Measurements from ENCODE around the gene LCNL1.
"Not testable (repeated sequence)": the region's sequence is repeated elsewhere in the genome, so short reads cannot be mapped to it uniquely, and the experiment has no call there.

The LCNL1 gene

DNA sequence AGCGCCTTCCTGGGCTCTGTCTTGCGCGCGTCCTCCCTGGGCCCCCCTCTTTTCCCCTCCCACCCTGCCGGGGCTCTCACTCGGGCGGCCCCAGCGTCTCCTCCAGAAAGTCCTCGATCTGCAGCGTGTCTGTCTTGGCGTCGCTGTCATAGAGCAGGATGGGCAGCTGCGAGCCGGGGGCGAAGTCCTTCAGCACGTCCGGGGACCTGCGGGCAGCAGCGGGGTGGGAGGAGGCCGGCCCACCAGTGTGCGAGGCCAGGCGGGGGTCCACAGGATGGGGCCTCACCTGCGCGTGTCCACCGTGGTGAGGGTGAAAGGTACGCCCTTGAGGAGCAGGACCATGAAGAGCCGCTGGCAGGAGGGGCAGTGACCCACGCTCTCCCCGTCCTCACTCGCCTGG is 12.6 kb downstream of the LCNL1 start:
- DNase-seq = no peak

DNA sequence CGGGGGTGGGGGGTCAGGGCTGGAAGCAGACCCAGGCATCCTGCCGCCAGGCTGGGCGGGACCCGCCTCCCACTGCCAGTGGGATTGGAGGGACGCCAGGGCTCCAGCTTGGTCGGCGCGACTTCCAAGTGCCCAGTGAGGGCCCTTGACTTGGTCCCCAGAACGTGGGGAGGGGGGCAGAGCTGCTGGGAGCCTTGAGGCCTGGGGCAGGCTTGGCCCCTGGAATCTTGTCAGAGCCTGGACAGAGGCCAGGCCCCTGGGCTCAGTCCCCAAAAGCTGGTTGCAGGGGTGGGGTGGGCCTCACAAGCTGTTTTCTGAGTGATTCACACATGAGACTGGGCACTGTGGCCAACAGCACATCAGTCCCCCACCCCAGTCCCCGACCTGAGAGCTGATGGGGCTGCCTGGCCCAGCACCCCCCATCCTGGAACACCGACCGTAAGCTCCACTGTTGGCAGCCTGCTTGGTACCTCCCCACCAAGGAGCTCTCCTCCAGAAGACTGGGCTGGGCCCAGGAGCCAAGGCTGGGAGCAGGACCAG is 13.0 kb downstream of the LCNL1 start:
- no peak for DNase-seq

DNA sequence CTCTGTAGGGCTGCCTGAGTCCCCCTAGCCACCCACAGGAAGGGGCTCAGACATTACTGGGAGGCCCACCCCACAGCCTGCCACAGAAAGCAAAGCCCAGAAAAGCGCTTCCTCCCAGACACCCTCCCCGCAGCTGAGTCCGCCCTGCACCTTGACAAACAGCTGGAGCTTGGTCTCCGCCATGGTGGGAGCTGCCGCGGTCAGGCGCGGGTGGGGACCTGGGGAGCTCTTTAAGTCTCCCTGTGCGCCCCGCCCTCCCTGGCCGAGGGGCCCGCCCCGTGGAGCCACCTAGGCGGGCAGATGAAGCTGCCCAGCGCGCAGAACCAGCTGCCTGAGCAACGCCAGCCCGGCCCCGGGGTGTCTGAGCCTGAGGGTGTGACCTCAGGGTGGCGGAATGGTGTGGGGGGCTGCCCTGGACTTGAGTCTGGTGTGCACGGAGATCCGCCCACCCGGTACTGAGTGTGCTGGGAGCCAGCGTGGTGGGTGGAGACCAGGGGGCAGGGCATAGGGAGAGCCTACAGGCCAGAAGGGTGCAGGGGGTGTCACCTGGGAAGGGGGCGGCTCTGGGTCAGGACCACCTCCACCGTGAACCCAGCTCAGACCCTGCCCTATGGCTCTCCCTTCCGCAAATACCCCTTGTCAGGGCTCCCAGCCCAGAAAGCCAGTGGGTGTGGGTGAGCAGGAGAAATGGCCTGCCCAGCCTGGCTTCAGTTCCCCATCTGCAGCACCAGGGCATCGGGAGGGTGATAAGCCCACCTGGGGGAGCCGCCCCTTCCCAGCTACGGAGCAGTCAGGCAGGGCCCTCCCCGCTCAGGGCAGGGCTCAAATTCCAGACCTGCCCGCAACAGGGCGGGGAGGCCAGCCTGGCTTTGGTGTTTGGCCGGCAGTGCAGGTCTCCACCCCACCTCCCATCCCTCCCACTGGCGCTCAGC is 13.8 kb downstream of the LCNL1 start, which contains the start of gene CLIC3:
Gene CLIC3 (minus strand): TSS at position 208 of the 932 bp plus-strand sequence. CDS start 25 bp downstream, at position 183.
- DNase-seq = peak in 1 of 2 donors; percentile 21

DNA sequence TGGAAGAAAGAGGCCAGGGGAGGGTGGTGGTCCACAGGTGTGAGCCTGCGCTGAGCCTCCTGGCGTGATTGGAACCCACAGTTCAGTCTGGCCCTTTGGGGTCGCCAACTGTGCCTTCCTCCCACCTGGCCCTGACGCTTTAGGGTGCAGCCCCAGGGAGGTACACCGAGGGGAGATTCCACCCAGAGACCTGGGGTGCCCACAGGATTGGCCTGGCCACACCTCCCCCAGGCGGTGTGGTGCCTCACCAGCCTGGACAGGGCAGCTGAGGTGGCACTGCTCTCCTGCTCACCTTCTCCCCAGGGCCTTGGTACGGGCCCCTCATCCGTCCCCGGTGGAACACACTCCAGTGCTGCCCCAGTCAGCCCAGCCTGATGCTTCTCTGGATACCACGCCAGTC is 14.6 kb downstream of the LCNL1 start:
- no peak for DNase-seq

DNA sequence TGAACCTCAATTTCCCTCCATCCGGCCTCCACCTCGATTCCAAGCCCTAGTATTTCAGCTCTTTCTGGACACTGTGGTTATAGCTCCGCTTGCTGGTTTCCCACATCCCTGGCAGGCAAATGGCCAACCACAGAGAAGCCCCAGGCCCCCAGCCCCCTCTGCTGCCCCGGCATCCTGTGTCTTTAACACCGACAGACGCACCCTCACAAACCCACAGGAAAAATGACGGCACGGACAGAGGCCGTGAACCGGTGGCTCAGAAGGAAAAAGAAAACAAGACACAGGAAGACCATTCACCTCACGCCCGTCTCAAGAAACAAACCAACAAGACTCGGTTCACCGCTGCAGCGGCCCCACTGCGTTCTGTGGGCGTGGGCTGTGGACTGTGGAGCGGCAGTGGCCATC is 15.0 kb downstream of the LCNL1 start:
- no peak for DNase-seq

DNA sequence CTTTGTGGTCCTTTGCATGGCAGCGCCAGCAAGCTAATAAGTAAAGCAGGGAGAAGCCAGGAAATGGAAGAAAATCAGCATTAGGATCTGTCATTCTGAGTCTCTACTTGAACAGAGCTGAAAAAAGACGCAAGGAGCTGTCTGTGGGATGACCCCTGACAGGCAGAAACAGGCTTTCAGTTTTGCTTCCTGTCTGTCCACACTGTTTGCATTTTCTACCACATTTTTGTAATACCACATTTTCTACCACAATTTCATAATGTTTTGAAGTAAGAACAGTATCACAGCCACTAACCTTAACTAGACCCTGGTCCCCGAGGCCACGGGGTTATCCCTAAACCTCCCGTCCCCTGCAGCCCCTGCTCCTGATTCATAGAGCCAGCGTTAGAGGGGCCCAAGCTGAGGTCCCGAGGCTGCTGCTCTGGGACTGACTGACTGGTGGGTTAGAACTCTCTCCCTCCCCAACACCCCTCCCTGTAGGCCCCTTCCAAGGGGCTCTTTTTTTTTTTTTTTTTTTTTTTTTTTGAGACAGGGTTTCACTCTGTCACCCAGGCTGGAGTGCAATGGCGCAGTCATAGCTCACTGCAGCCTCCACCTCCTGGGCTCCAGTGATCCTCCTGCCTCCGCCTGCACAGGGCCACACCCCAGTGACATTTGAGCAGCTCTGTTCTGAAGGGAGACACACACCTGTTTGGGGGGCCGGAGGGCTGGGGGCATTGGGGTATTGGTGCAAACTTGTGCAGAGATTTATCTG is 17.6 kb downstream of the LCNL1 start:
- DNase-seq = peak; percentile 74 to 87

DNA sequence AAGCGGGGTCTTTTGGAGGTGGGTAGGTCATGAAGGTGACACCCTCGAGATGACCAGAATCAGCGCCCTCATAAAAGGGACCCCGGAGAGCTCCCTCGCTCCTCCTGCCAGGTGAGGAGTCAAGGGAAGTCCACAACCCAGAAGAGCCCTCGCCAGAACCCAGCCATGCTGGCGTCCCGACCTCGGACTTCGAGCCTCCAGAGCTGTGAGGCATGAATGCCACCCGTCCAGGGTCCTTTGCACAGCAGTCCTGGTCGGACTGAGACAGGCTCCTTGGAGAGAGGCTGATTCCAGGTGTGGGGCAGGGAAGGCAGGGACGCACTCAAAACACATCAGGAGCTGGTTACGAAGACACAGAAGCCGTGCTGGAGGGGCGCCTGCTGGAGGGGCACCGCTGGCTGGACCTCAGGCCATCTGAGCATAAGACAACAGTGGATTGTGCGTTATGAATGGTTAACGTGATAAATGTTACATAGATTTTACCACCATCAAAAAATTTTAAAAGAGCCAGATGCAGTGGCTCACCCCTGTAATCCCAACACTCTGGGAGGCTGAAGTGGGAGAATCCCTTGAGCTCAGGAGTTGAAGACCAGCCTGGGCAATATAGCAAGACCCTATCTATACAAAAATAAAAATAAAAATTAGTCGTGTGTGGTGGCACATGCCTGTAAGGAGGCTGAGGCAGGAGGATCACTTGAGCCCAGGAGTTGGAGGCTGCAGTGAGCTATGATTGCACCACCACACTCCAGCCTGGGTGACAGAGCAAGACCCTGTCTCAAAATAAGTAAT is 19.3 kb downstream of the LCNL1 start:
- DNase-seq = no peak

DNA sequence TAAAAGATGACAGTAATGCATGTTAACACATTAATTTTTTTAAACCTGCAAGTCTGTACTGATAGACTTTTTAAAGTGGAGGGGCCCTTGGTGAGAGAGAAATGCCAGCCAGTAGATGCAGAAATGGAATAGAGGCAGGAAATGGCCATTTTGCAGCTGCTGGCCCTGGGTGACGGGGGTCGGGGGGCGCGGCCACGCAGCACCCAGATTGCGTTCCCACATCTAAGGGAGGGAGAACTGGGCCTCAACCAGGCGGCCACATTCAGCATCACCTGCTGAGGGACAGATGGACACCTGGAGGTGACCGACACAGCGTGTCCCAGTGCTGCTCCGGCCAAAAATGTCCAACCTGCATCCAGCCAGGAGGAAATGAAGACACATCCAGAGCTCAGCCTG is 19.9 kb downstream of the LCNL1 start:
- no peak for DNase-seq

DNA sequence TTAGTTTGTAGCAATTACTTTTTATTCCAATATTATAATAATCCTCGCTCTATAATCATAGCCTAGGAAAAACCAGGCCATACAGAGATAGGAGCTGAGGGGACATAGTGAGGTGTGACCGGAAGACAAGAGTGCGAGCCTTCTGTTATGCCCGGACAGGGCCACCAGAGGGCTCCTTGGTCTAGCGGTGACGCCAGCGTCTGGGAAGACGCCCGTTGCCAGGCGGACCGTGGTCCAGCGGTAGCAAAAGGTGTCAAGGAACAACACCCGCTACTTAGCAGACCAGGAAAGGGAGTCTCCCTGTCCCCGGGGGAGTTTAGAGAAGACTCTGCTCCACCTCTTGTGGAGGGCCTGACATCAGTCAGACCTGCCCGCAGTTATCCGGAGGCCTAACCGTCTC is 21.5 kb downstream of the LCNL1 start:
- not testable (repeated sequence) for DNase-seq

DNA sequence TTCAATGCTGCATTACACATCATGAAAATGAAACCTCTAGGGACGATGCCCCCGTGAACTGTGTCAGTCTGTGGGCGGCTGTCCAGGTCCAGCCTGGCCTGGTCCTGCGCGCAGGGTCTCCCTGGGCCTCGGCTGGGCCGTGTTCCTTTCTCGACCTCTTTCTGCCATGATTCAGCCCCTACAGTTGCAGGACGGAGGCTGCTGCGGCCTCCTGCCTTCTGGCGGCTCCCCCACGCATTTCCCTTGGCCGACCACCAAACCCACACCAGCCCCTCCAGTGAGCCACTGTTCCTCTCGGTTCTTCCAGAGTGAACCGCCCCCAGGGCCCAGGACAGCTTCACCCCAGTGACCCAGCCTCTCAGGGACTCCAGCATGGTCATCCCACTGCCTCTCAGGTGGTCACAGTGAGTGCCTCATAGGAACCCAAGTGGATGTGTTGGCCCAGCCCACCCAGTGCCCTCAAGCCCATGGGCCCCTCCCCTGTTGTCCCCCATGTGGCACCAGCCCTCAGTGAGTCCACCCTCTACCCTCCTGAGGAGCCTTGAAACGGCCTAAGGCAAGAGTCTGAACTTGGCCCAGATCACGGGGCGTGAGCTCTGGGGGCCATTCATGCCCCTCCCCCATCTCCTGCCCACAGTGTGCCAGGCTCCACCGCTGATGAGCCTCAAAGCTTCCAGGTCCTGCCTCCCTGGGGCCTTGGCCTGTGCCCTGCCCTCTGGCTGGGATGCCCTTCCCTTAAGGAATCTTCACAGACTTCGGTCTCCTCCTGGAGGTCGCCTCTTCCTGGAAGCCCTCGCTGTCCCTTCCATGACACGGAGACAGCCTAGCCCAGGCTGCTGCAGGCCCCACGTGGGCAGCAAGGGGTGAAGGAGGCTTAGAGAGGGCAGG is 23.6 kb downstream of the LCNL1 start:
- no peak for DNase-seq

DNA sequence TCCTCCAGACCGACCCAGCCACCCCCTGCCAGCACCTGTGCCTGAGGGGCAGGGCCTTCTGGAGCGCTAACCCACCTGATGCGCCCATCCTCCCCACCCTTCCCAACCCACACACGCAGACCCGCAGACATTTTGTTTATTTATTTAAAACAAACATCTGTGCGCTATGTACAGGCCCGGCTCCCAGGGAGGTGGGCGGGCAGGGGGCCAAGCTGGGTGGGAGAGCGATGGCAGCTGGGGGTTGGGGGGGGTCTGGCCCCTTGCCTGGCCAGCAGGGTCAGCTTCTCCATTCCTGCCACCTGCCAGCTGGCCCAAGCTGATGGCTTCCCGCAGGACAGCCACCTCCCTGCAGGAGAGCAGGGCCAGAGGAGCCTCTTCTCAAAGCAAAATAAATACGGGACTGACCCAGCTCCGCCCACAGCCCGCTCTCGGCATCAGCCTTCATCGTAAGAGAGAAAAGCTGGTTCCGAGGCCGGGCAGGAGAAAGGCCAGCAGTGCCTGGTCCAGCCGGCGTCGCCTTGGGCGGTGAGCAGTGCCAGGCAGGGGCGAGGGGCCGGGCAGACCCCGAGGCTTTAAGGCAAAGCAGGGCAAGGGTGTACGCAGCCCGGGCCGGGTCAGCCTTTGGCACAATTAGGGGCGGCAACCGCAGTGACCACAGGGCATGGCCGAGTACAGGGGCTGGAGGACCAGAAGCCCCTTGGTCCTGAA is 24.5 kb downstream of the LCNL1 start:
- DNase-seq = no peak

DNA sequence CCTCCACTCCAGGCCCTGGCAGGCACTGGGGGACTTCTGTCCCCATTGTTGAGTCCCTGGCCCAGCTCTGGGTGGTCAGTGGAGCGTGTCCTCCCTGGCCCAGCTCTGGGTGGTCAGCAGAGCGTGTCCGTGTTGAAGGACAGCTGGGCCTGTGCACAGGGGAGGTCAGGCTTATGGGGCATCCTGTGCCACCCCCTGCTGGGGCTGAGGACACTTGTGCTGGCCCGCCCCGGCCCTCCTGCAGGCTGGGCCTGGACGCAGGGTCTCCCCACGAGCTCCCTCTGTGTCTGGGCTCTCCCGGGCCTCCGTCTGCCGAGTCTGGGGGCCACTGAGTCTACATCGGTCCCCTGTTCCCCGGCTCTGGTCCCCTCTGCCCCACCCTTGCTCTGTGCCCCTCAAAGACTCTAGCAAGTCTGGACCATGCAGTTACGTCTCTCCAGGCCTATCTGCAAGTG is 25.1 kb downstream of the LCNL1 start:
- no peak for DNase-seq

DNA sequence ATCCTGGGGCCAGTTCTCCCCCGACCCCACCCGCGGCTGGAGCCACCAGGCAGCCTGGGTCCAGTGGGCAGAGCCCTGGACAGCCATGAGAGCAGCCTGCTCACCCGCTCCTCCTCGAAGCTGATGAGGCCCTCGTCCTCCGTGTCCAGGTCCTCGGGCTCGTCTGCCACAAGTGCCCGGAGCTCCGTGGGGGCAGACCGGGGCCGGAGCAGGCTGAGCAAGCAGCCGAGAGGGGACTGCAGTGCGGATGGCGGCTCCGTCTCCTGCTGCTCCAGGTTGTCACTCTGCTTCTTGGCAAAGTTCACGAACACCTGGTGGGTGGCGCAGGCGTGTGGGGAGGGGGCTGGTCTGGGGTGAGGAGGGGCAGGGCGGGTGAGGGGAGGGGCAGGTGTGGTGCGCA is 25.5 kb downstream of the LCNL1 start:
- no peak for DNase-seq

DNA sequence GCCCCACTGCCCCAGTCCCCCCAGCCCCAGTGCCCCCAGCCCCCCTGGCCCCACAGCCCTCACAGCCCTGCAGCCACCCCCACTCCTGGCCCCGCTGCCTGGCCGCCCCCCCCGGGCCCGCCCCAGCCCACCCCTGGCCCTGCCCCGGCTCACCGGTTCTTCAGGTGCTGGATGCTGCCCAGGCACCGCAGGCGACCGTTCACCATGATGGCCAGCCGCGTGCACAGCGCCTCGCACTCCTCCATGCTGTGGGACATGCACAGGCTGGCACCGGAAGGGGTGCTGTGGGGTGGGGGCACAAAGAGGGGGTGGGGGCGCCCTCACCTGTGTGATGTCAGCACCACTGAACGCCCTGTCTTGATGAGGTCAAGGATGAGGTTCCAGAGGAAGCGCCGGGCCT is 26.4 kb downstream of the LCNL1 start:
- DNase-seq = no peak

DNA sequence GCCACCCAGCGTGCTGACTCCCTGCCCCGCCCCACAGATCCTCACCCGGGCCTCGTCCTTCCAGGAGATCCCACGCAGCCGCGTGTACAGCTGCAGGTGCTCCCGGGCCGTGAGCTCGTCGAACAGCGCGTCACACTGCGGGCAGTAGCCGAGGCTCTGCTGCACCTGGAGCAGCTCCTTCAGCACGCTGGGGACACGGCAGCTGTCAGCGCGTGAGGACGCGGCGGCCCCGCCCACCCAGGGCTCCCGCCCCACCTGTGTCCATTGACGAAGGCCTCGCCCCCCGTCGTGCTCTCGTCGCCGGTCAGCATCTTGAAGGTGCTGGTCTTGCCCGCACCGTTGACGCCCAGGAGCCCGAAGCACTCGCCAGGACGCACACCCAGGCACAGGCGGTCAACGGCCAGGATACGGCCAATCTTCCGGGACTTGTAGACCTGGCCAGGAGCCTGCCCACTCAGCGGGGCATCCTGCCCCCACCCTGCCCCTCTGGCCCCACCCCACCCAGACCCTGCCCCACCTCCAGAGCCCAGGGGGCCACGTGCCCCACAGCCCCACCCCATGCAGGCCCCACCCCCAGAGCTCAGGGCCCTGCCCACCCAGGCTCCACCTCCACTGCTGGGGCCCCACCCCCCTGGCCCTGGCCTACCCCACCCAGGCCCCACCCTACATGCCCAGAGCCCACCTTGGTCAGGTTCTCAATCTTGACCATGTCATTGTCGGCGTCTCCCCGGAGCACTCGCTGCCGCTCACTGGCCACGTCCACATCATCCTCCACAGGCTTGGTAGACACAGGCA is 27.3 kb downstream of the LCNL1 start:
- no peak for DNase-seq

DNA sequence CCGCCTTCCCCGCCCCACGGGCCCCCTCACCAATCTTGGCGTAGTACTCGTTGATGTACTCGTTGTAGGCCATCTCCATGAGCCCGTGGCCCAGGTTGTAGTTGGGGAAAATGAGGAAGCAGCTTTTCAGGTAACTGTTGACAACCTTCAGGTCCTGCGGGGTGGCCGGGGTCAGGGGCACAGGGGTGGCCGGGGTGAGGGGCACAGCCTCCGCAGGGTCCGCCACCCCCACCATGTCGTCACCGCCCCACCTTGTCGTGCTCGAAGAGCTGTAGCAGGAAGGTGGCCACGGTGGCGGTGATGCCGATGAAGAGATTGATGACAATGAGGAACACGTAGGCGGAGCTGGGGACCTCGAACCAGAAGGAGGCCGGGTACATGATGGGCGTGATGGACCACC is 28.4 kb downstream of the LCNL1 start:
- DNase-seq = no peak

DNA sequence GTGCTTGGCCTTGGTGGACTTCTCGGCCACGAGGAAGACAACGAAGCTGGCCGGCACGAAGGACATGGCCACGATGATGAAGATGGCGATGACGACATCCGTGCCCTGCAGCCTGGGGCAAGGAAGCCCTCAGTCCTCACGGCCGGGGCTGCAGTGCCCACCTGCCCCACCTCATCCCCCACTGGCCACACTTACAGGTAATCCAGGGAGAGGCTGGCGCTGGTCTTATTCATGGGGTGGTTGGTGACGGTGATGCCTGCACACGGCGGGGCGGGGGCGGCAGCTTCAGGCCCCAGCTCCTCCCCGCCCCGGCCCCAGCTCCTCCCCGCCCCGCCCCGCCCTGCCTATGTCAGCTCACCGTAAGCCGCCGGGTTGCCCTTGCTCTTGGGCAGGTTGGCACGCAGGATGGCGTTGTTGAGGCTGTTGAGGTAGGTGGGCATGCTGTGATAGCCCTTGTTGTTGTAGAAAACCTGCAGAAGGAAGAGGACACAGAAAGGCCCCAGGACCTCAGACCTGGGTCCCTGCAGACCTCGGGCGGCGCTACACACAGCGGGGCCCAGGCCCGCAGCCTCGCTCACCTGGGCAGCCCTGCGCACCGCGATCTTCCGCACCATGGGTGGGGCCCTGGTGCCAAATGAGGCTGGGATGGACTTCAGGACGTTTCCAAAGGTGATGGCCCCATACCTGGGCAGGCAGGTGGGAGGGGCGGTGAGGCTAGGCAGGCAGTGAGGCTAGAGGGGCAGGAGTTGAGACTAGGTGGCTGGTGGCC is 29.3 kb downstream of the LCNL1 start:
- DNase-seq = no peak

DNA sequence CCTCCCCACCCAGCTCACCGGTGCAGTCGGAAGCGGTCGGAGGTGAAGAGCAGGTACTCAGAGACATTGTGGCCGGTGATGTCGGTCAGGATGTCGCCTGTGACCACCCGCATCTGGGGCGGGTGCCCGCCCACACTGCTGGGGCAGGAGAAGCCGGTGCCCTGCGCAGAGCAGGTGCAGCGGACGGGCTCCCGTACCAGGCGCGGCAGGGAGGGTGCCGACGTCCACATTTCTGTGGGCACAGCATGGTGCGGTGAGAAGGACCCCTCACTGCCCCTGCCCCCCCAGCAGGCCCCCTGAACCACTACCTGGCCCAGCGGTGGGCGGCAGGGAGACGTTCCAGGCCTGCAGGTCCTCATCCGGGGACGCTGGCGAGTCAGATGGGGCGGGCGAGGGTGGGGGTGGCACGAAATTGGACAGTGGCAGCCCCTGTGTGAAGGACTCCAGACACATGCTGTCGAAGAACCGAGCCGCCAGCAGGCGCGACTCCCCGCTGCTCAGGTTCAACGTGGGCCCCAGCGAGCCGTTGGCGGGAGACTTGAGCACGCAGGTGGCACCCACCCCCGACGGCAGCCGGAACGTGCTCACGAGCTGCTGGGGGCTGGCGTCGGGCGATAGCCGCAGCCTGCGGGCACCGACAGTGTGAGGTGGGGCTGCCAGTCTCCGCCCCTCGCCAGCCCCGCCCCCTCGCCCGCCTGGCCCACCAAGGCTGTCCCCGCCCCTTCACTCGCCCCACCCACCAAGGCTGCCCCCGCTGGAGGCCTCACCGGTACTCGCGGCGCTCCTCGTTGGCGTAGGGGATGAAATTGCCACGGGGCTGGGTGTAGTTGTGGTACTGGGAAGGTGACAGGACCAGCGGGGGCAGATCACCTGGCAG is 30.1 kb downstream of the LCNL1 start:
- DNase-seq = no peak
